Raji (cell line): ENCODE measurements around the gene ZDHHC7.

Experiments used
- POLR2A ChIP-seq: IDR thresholded peaks from 2 replicates; pipeline ENCODE4 v1.6.1; 2011; ENCODE audit warnings: low read depth, low read length, control low read depth; ENCODE audit not compliant: insufficient read depth

Gene ZDHHC7

GRCh38 chr16:85046931-85047866, 35.9 kb upstream of the ZDHHC7 start:
- no peak for TF ChIP-seq POLR2A

- TF ChIP-seq POLR2A: no peak
These were observed 35.2 kb upstream of the ZDHHC7 start for GRCh38 chr16:85046472-85046916.

- TF ChIP-seq POLR2A: no peak
These were observed 34.5 kb upstream of the ZDHHC7 start for GRCh38 chr16:85045641-85046471.

- TF ChIP-seq POLR2A: no peak
These were observed 33.7 kb upstream of the ZDHHC7 start for GRCh38 chr16:85045077-85045476.

GRCh38 chr16:85042606-85043005, 31.3 kb upstream of the ZDHHC7 start:
- no peak for TF ChIP-seq POLR2A

- no peak for TF ChIP-seq POLR2A
These were observed 30.8 kb upstream of the ZDHHC7 start for GRCh38 chr16:85042167-85042526.

- TF ChIP-seq POLR2A: no peak
These were observed 30.2 kb upstream of the ZDHHC7 start for GRCh38 chr16:85041219-85042166.

GRCh38 chr16:85040685-85041084, 29.4 kb upstream of the ZDHHC7 start:
- TF ChIP-seq POLR2A: no peak

- no peak for TF ChIP-seq POLR2A
These were observed 26.4 kb upstream of the ZDHHC7 start for GRCh38 chr16:85037721-85038120.

GRCh38 chr16:85037050-85037410, 25.7 kb upstream of the ZDHHC7 start:
- no peak for TF ChIP-seq POLR2A

- TF ChIP-seq POLR2A: no peak
These were observed 25.1 kb upstream of the ZDHHC7 start for GRCh38 chr16:85036236-85037049.

GRCh38 chr16:85034591-85035433, 23.5 kb upstream of the ZDHHC7 start:
- TF ChIP-seq POLR2A: no peak

- TF ChIP-seq POLR2A: no peak
These were observed 21.8 kb upstream of the ZDHHC7 start for GRCh38 chr16:85033171-85033570.
